ENCODE data around the gene KCNJ13. TPM values are rescaled to one million over a fixed set of nuclear protein-coding genes. Genes with fewer than 3 reads are reported as not detected.

KCNJ13 gene
- total RNA-seq, 1 donor from 2014 or later: 21.9 TPM

DNA sequence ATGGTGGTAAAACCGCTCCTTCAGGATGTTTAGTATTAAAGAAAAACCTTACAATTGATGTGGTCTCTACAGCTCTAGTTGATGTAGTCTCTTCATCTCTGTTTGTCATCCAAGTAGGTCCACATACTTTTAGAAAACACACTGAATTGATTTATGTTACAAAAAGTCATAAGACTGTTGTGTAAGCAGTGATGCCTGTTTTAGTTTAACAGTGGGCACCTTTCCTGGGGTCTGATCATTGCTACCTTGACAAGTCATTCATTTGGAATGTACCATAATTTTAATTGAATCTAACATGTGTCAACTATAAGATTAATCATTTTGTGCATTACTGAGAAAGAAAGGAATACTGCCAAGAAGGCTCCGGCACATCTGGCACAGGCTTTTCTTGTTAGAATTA lies 44.9 kb downstream of the KCNJ13 start:
- TF ChIP-seq, protein P1, sequence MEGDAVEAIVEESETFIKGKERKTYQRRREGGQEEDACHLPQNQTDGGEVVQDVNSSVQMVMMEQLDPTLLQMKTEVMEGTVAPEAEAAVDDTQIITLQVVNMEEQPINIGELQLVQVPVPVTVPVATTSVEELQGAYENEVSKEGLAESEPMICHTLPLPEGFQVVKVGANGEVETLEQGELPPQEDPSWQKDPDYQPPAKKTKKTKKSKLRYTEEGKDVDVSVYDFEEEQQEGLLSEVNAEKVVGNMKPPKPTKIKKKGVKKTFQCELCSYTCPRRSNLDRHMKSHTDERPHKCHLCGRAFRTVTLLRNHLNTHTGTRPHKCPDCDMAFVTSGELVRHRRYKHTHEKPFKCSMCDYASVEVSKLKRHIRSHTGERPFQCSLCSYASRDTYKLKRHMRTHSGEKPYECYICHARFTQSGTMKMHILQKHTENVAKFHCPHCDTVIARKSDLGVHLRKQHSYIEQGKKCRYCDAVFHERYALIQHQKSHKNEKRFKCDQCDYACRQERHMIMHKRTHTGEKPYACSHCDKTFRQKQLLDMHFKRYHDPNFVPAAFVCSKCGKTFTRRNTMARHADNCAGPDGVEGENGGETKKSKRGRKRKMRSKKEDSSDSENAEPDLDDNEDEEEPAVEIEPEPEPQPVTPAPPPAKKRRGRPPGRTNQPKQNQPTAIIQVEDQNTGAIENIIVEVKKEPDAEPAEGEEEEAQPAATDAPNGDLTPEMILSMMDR (IDR thresholded peaks at IDR 0.05): no peak
- H3F3A ChIP-seq (ENCODE audit: low read depth): no peaks in the 10 kb centered on the region
- no peak overlapping the region for H2AFZ ChIP-seq (replicated peaks)
- H4K20me1 ChIP-seq (ENCODE audit: low read depth): peaks cover 46% of the 10 kb centered on the region
- H3K79me2 ChIP-seq (ENCODE audit: low read depth): peaks cover 86% of the 10 kb centered on the region
- no peak overlapping the region for H3K4me2 ChIP-seq
- H3K4me3 ChIP-seq: no peak overlapping the region
- H3K27ac Mint-ChIP-seq: no peak overlapping the region
- H3K9me3 Mint-ChIP-seq: no peaks in the 10 kb centered on the region
- no peaks in the 10 kb centered on the region for H3K27me3 ChIP-seq
- H3K27me3 Mint-ChIP-seq (ENCODE audit: insufficient read depth, low read depth): no peaks in the 10 kb centered on the region
- no peaks in the 10 kb centered on the region for H3K4me1 Mint-ChIP-seq
- peaks cover 8% of the 10 kb centered on the region for H3K36me3 ChIP-seq
- DNase-seq (ENCODE audit: low spot score): no peak
- no peaks in the 10 kb centered on the region for H3K4me1 ChIP-seq
- no peak overlapping the region for H3K9ac ChIP-seq
- H3K27ac ChIP-seq: no peak overlapping the region
- no peaks in the 10 kb centered on the region for H3K9me3 ChIP-seq (ENCODE audit: low read depth)
- peaks cover 17% of the 10 kb centered on the region for H3K36me3 Mint-ChIP-seq
- H3K4me3 Mint-ChIP-seq: no peak overlapping the region

DNA sequence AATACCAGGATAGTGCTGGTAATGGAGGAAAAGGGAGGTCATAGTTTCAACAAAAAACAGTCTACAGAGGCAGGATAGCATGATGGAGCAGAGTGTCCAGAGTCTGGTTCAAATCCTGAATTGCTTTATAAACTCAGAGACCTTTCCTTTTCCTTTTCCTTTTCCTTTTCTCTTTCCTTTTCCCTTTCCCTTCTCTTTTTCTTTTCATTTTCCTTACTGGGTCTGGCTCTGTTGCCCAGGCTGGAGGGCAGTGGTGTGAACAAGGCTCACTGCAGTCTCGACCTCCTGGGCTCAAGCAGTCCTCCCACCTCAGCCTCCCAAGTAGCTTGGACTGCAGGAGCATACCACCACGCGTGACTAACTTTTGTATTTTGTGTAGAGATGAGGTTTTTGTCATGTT lies 47.6 kb downstream of the KCNJ13 start:
- Histone ChIP-seq H3K27me3 (no peaks in the 10 kb centered on the region), H3F3A (ENCODE audit: low read depth) (no peaks in the 10 kb centered on the region), H3K4me1 (no peaks in the 10 kb centered on the region), H3K27ac (no peak overlapping the region), H2AFZ (replicated peaks) (no peak overlapping the region), H4K20me1 (ENCODE audit: low read depth) (peaks cover 51% of the 10 kb centered on the region), H3K4me2 (no peak overlapping the region), H3K36me3 (peaks cover 9% of the 10 kb centered on the region), H3K9ac (no peak overlapping the region), H3K9me3 (ENCODE audit: low read depth) (no peaks in the 10 kb centered on the region), H3K4me3 (no peak overlapping the region), H3K79me2 (ENCODE audit: low read depth) (peaks cover 91% of the 10 kb centered on the region)
- no peak for DNase-seq (ENCODE audit: low spot score)
- H3K27ac Mint-ChIP-seq: no peak overlapping the region
- TF ChIP-seq EZH2 (IDR thresholded peaks at IDR 0.05) (no peak), EZH2phosphoT487 (IDR thresholded peaks at IDR 0.05) (no peak)
- no peaks in the 10 kb centered on the region for H3K4me1 Mint-ChIP-seq
- H3K4me3 Mint-ChIP-seq: no peak overlapping the region
- H3K36me3 Mint-ChIP-seq: peaks cover 25% of the 10 kb centered on the region
- H3K9me3 Mint-ChIP-seq: no peaks in the 10 kb centered on the region
- no peaks in the 10 kb centered on the region for H3K27me3 Mint-ChIP-seq (ENCODE audit: insufficient read depth, low read depth)

DNA sequence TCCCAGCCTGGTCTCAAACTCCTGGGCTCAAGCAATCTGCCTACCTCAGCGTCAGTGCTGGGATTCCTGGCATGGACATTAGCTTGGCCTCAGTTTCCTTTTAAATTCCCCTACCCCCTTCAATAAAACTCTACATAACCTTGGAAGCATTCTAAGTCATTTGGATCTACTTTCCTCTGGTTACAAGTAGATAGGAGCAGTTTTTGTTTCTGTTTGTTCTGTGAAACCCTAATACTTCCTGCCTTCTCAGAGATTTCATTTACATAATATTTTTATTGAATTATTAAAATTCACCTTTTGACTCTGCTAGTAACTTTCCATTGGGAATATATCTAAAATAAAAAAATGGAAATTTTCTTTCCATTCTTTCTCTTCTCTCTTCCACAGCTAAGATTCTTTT lies 53.3 kb downstream of the KCNJ13 start:
- Histone ChIP-seq H3K9ac (no peak overlapping the region), H3K27me3 (no peaks in the 10 kb centered on the region), H3K9me3 (ENCODE audit: low read depth) (no peaks in the 10 kb centered on the region), H3K4me2 (no peak overlapping the region), H3K4me3 (no peak overlapping the region), H3K36me3 (peaks cover 9% of the 10 kb centered on the region), H3F3A (ENCODE audit: low read depth) (no peaks in the 10 kb centered on the region), H3K27ac (no peak overlapping the region), H3K4me1 (no peaks in the 10 kb centered on the region), H4K20me1 (ENCODE audit: low read depth) (peaks cover 76% of the 10 kb centered on the region), H3K79me2 (ENCODE audit: low read depth) (peaks cover 93% of the 10 kb centered on the region), H2AFZ (replicated peaks) (no peak overlapping the region)
- Mint-ChIP-seq H3K4me1 (peaks cover 4% of the 10 kb centered on the region), H3K4me3 (no peak overlapping the region), H3K27me3 (ENCODE audit: insufficient read depth, low read depth) (no peaks in the 10 kb centered on the region), H3K27ac (no peak overlapping the region), H3K9me3 (no peaks in the 10 kb centered on the region), H3K36me3 (peaks cover 37% of the 10 kb centered on the region)
- no peak for DNase-seq (ENCODE audit: low spot score)
- TF ChIP-seq EZH2 (IDR thresholded peaks at IDR 0.05) (no peak), EZH2phosphoT487 (IDR thresholded peaks at IDR 0.05) (no peak)
- TF ChIP-seq, protein P1 (IDR thresholded peaks at IDR 0.05): no peak

DNA sequence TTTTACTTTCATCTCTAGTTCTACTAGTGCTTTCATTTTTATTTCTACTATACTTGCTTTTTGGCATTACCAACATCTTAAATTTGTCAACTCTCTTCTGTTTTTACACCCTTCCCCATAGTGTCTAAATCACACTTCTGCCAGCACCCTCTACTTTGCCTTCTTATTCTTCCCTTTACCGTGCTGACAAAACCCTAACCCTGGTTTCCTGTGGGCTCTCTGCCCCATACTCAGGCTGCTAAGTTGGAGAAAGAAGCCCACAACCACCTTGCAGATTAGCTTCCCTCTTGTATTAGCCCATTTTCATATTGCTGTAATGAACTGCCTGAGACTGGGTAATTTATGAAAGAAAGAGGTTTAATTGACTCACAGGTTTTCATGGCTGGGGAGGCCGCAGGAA lies 54.5 kb downstream of the KCNJ13 start:
- no peaks in the 10 kb centered on the region for H3K9me3 ChIP-seq (ENCODE audit: low read depth)
- H3K4me3 ChIP-seq: no peak overlapping the region
- TF ChIP-seq EZH2phosphoT487 (IDR thresholded peaks at IDR 0.05) (no peak), EZH2 (IDR thresholded peaks at IDR 0.05) (no peak)
- TF ChIP-seq, protein P1 (IDR thresholded peaks at IDR 0.05): no peak
- Mint-ChIP-seq H3K4me1 (peaks cover 4% of the 10 kb centered on the region), H3K27ac (no peak overlapping the region), H3K9me3 (no peaks in the 10 kb centered on the region), H3K36me3 (peaks cover 40% of the 10 kb centered on the region), H3K4me3 (no peak overlapping the region), H3K27me3 (ENCODE audit: insufficient read depth, low read depth) (no peaks in the 10 kb centered on the region)
- H3K4me2 ChIP-seq: no peak overlapping the region
- no peaks in the 10 kb centered on the region for H3K27me3 ChIP-seq
- H4K20me1 ChIP-seq (ENCODE audit: low read depth): peaks cover 71% of the 10 kb centered on the region
- H3F3A ChIP-seq (ENCODE audit: low read depth): no peaks in the 10 kb centered on the region
- H3K27ac ChIP-seq: no peak overlapping the region
- peaks cover 9% of the 10 kb centered on the region for H3K36me3 ChIP-seq
- no peak overlapping the region for H3K9ac ChIP-seq
- no peak for DNase-seq (ENCODE audit: low spot score)
- no peak overlapping the region for H2AFZ ChIP-seq (replicated peaks)
- H3K79me2 ChIP-seq (ENCODE audit: low read depth): peaks cover 93% of the 10 kb centered on the region
- H3K4me1 ChIP-seq: no peaks in the 10 kb centered on the region
